Measurements from ENCODE around the gene ABCA13.
"Not testable (repeated sequence)": the region's sequence is repeated elsewhere in the genome, so short reads cannot be mapped to it uniquely, and the experiment has no call there.

The ABCA13 gene, protein sequence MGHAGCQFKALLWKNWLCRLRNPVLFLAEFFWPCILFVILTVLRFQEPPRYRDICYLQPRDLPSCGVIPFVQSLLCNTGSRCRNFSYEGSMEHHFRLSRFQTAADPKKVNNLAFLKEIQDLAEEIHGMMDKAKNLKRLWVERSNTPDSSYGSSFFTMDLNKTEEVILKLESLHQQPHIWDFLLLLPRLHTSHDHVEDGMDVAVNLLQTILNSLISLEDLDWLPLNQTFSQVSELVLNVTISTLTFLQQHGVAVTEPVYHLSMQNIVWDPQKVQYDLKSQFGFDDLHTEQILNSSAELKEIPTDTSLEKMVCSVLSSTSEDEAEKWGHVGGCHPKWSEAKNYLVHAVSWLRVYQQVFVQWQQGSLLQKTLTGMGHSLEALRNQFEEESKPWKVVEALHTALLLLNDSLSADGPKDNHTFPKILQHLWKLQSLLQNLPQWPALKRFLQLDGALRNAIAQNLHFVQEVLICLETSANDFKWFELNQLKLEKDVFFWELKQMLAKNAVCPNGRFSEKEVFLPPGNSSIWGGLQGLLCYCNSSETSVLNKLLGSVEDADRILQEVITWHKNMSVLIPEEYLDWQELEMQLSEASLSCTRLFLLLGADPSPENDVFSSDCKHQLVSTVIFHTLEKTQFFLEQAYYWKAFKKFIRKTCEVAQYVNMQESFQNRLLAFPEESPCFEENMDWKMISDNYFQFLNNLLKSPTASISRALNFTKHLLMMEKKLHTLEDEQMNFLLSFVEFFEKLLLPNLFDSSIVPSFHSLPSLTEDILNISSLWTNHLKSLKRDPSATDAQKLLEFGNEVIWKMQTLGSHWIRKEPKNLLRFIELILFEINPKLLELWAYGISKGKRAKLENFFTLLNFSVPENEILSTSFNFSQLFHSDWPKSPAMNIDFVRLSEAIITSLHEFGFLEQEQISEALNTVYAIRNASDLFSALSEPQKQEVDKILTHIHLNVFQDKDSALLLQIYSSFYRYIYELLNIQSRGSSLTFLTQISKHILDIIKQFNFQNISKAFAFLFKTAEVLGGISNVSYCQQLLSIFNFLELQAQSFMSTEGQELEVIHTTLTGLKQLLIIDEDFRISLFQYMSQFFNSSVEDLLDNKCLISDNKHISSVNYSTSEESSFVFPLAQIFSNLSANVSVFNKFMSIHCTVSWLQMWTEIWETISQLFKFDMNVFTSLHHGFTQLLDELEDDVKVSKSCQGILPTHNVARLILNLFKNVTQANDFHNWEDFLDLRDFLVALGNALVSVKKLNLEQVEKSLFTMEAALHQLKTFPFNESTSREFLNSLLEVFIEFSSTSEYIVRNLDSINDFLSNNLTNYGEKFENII (N-terminal part only)

GRCh38 chr7:48171202-48171601, at the start of gene ABCA13:
Gene ABCA13, plus strand, starts transcription at chr7:48171458. Its CDS starts 26 bp downstream, at chr7:48171484.
- DNase-seq (ENCODE audit: low read depth) = no peak

DNA sequence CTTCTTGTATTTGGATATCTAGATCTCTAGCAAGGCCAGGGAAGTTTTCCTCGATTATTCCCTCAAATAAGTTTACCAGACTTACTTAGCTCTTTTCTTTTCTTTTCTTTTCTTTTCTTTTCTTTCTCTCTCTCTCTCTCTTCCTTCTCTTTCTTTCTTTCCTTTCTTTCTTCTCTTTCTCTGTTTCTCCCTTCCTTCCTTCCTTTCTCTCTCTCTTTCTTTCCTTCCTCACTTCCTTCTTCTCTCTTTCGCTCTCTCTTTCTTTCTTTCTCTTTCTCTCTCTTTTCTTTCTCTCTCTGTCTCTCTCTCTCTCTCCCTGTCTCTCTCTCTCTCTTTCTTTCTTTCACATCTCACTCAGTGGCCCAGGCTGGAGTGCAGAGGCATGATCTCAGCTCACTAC, 45.2 kb upstream of the ABCA13 start:
- no peak for DNase-seq (ENCODE audit: low read depth)

DNA sequence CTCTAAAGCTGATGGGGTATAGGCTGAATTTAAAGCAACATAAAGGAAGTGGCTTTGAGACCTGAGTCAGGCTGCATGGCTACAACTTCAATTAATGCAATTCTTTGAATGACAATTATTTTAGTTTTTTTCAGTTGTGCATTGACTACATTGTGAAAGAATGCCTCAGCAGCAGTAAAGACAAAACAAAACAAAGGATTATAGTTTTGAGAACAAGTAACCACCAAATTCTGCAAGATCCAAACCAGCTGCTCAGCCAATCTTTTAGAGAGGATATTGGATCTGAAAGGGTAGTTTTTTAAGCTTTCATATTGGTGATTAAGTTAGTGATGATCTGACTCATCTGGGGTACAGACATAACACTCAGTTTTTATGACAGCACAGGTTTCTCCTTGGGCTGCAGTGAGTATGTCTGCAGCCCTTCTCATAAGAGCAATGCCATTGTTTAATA, 40.6 kb upstream of the ABCA13 start:
- DNase-seq (ENCODE audit: low read depth) = no peak

- DNase-seq (ENCODE audit: low read depth) = no peak
These were observed 38.5 kb upstream of the ABCA13 start for GRCh38 chr7:48132792-48133191.

DNA sequence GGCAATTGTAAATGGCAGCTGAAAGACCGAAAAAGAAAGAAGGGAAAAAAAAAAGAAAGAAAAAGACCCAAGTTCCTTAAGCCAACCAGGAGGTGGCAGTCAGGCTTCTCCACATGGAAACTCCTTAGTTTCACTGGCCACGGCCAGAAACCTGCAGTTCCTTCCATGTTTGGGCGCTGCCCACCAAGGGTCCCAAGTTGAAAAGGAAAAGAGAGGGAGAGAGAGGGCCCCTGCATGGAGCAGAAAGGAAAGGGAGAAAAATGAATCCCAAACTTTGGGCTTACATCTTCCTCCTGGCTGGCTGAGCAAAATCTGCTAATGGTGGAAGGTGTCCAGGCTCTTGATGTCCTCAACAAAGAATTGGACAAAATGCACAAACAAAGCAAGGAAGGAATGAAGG, 31.8 kb upstream of the ABCA13 start:
- no peak for DNase-seq (ENCODE audit: low read depth)

- DNase-seq (ENCODE audit: low read depth) = no peak
These were observed 31.1 kb upstream of the ABCA13 start for GRCh38 chr7:48140001-48140681.

DNA sequence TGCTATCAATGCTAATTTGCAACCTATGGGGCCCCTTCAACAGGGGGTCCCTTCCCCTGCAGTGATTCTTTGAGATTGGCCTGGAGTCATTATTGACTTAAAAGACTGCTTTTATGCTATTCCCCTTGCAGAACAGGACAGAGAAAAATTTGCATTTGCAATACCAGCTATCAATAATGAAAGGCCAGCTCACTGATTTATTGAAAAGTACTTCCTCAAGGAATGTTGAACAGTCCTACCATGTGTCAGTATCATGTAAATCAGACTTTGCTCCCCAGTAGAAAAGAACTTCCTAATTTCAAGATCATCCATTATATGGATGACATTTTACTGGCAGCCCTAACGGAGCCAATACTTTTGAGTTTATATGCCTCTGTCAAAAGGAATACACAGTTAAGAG, 29.7 kb upstream of the ABCA13 start:
- DNase-seq (ENCODE audit: low read depth) = no peak

DNA sequence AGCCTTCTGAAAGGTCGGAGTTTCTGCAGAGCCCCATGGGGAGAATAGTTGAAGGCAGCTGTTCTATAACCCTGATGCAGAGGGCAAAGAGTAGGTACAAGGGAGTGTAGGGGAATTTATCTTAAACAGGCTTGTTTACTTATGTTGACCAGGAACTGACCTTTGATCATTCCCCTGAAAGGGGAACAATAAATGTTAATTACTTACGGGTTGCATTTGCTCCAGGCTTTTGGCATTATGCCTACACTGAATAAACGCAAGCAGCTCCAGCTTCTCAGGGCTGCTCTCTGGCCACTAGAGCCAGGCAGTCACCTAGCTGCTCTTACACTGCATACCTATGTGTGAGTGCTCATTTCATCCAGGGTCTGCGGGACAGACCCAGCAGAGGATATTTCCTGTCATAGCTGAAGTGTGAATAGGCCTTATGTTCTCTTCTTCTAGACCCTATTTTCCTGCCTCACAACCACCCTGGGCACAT, 26.9 kb upstream of the ABCA13 start:
- DNase-seq (ENCODE audit: low read depth) = no peak

DNA sequence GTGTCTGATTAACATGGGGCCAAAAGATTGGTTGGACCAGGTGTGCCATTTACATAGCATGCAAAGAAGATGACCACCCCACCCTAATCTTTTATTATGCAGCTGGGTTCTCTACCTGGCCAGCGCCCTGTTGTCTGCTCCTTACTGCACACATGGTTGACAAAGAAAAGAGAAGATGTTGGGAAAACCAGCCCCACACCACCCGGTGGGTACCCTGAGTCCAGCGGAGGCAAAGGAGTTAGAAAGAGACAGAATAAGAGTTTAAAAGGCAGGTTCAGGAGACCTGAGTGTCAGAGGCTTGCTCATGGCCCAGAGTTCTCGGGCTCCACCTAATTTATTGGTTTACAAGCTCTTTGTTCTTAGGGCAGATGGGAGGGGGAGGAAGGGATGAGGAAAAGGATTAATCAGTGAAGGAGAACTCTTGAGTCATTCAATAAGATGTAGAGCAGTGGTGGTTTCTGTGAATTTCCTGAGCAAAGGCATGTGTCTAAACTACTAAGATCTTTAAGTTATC, 24.1 kb upstream of the ABCA13 start:
- DNase-seq (ENCODE audit: low read depth) = no peak

GRCh38 chr7:48147690-48148089, 23.6 kb upstream of the ABCA13 start:
- DNase-seq (ENCODE audit: low read depth) = not testable (repeated sequence)

GRCh38 chr7:48148311-48148710, 22.9 kb upstream of the ABCA13 start:
- no peak for DNase-seq (ENCODE audit: low read depth)

GRCh38 chr7:48149058-48149457, 22.2 kb upstream of the ABCA13 start:
- DNase-seq (ENCODE audit: low read depth) = no peak

DNA sequence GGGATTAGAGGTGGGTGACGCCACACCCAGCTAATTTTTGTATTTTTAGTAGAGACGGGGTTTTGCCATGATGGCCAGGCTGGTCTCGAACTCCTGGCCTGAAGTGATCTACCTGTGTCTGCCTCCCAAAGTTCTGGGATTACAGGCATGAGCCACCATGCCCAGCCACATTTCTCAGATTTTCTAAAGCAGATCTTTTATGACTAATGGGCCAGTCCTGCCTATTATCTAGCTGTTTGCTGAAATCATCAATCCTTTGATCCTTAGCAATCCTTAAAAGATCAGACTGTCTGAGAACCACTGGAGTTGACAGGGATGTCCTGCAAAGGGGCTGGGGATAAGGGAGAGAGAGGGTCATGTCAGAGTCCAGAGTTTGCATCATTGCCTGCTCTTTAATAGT, 21.2 kb upstream of the ABCA13 start:
- no peak for DNase-seq (ENCODE audit: low read depth)

GRCh38 chr7:48154792-48155413, 16.4 kb upstream of the ABCA13 start:
- DNase-seq (ENCODE audit: low read depth) = no peak

DNA sequence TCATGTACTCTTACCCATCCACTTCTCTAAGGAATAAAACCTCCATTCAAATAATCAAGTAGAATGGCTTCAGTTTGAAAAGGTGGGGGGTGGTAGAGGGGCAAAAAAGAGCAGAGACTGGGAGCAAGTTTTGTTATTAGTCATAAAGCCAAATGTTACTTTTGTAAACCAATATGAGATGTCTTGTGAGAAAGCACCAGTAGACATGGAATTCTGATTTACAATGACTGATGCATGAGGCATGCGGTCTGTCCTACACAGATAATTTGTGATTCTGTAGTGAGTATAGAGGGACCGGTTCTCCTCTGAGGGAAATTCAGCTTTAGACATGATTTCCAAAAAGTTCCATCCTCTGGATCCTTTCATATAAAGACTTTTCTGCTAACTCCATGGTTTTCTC, 12.9 kb upstream of the ABCA13 start:
- no peak for DNase-seq (ENCODE audit: low read depth)

GRCh38 chr7:48161407-48162125, 9.7 kb upstream of the ABCA13 start:
- no peak for DNase-seq (ENCODE audit: low read depth)

DNA sequence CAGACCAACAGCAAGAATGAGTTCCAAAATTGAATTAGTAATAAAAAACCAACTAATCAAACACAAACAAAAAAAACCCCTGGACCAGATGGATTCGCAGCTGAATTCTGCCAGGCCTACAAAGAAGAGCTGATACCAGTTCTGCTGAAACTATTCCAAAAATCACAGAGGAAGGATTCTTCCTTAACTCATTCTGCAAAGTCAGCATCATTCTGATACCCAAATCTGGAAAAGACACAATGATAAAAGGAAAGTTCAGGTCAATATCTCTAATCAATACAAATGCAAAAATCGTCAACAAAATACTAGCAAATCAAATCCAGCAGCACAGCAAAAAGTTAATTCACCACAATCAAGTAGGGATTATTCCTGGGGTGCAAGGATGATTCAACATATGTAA, 6.1 kb upstream of the ABCA13 start:
- no peak for DNase-seq (ENCODE audit: low read depth)

GRCh38 chr7:48168159-48168558, 3.1 kb upstream of the ABCA13 start:
- DNase-seq (ENCODE audit: low read depth) = no peak

- DNase-seq (ENCODE audit: low read depth) = no peak
These were observed 752 bp upstream of the ABCA13 start for GRCh38 chr7:48170506-48170905.

GRCh38 chr7:48173313-48173712, 2.1 kb downstream of the ABCA13 start:
- no peak for DNase-seq (ENCODE audit: low read depth)

Measured in fibroblast of the conjunctiva (primary cell).